HS-27A (cell line): Measurements from ENCODE around the gene PRRX1.
A peak's percentile ranks its signal among the peaks of the same experiment; 100 is the strongest.

Experiments used
- DNase-seq: peaks from one replicate; pipeline ENCODE4 v3.0.0-alpha.2; 2012; ENCODE audit warnings: low read depth, missing footprints

Gene PRRX1

GRCh38 chr1:170664093-170664827, at the start of gene PRRX1:
PRRX1 (plus strand) TSS chr1:170664131; CDS start chr1:170664219, 88 bp downstream.
- DNase-seq: no peak

- DNase-seq: no peak
These were observed 46.2 kb upstream of the PRRX1 start for GRCh38 chr1:170617591-170618330.

- no peak for DNase-seq
These were observed 45.5 kb upstream of the PRRX1 start for GRCh38 chr1:170618421-170618820.

GRCh38 chr1:170619241-170620028, 44.5 kb upstream of the PRRX1 start:
- no peak for DNase-seq

- no peak for DNase-seq
These were observed 43.8 kb upstream of the PRRX1 start for GRCh38 chr1:170620164-170620563.

- peak; percentile 65 for DNase-seq
These were observed 40.8 kb upstream of the PRRX1 start for GRCh38 chr1:170623171-170623570.

GRCh38 chr1:170624146-170624545, 39.8 kb upstream of the PRRX1 start:
- no peak for DNase-seq

GRCh38 chr1:170630977-170631376, 33.0 kb upstream of the PRRX1 start:
- DNase-seq: no peak

GRCh38 chr1:170634293-170634692, 29.6 kb upstream of the PRRX1 start:
- DNase-seq: no peak

- DNase-seq: no peak
These were observed 29.0 kb upstream of the PRRX1 start for GRCh38 chr1:170634824-170635410.

GRCh38 chr1:170640581-170640980, 23.4 kb upstream of the PRRX1 start:
- DNase-seq: no peak

GRCh38 chr1:170657275-170657853, 6.6 kb upstream of the PRRX1 start:
- DNase-seq: no peak

- DNase-seq: no peak
These were observed 4.4 kb upstream of the PRRX1 start for GRCh38 chr1:170659399-170660035.

- DNase-seq: no peak
These were observed 3.6 kb upstream of the PRRX1 start for GRCh38 chr1:170660281-170660713.

GRCh38 chr1:170660871-170661645, 2.9 kb upstream of the PRRX1 start:
- DNase-seq: no peak

- no peak for DNase-seq
These were observed 2.1 kb upstream of the PRRX1 start for GRCh38 chr1:170661646-170662411.

GRCh38 chr1:170662561-170663403, 1.1 kb upstream of the PRRX1 start:
- no peak for DNase-seq

GRCh38 chr1:170663404-170664092, 383 bp upstream of the PRRX1 start:
- DNase-seq: no peak
